ENCODE results near the gene HPSE2.

The HPSE2 gene

GRCh38 chr10:98924526-98924925 lies 311.1 kb downstream of the HPSE2 start:
- Histone ChIP-seq H3K36me3 (no peaks in the 10 kb centered on the region), H3K27ac (no peak overlapping the region), H3K4me3 (ENCODE audit: low read depth, low read length) (no peak overlapping the region), H3K27me3 (ENCODE audit: insufficient read depth, low read depth, severe bottlenecking) (no peaks in the 10 kb centered on the region), H3K9me3 (ENCODE audit: severe bottlenecking) (no peaks in the 10 kb centered on the region)
- no peak for DNase-seq
- no peak for TF ChIP-seq CTCF (IDR thresholded peaks at IDR 0.05; ENCODE audit: low read depth, low read length)

- Histone ChIP-seq H3K9me3 (ENCODE audit: severe bottlenecking) (no peaks in the 10 kb centered on the region), H3K36me3 (no peaks in the 10 kb centered on the region), H3K27me3 (ENCODE audit: insufficient read depth, low read depth, severe bottlenecking) (no peaks in the 10 kb centered on the region), H3K4me3 (ENCODE audit: low read depth, low read length) (no peak overlapping the region), H3K27ac (no peak overlapping the region)
- TF ChIP-seq CTCF (IDR thresholded peaks at IDR 0.05; ENCODE audit: low read depth, low read length) = no peak
- DNase-seq = no peak
These were observed 314.3 kb downstream of the HPSE2 start for GRCh38 chr10:98921316-98921715.

GRCh38 chr10:98920807-98921206 lies 314.8 kb downstream of the HPSE2 start:
- Histone ChIP-seq H3K4me3 (ENCODE audit: low read depth, low read length) (no peak overlapping the region), H3K9me3 (ENCODE audit: severe bottlenecking) (no peaks in the 10 kb centered on the region), H3K27ac (no peak overlapping the region), H3K36me3 (no peaks in the 10 kb centered on the region), H3K27me3 (ENCODE audit: insufficient read depth, low read depth, severe bottlenecking) (no peaks in the 10 kb centered on the region)
- no peak for TF ChIP-seq CTCF (IDR thresholded peaks at IDR 0.05; ENCODE audit: low read depth, low read length)
- no peak for DNase-seq

- Histone ChIP-seq H3K27ac (no peak overlapping the region), H3K9me3 (ENCODE audit: severe bottlenecking) (no peaks in the 10 kb centered on the region), H3K27me3 (ENCODE audit: insufficient read depth, low read depth, severe bottlenecking) (no peaks in the 10 kb centered on the region), H3K36me3 (no peaks in the 10 kb centered on the region), H3K4me3 (ENCODE audit: low read depth, low read length) (no peak overlapping the region)
- TF ChIP-seq CTCF (IDR thresholded peaks at IDR 0.05; ENCODE audit: low read depth, low read length) = no peak
- no peak for DNase-seq
These were observed 315.3 kb downstream of the HPSE2 start for GRCh38 chr10:98920360-98920759.

- Histone ChIP-seq H3K4me3 (ENCODE audit: low read depth, low read length) (no peak overlapping the region), H3K27ac (no peak overlapping the region), H3K36me3 (no peaks in the 10 kb centered on the region), H3K9me3 (ENCODE audit: severe bottlenecking) (no peaks in the 10 kb centered on the region), H3K27me3 (ENCODE audit: insufficient read depth, low read depth, severe bottlenecking) (no peaks in the 10 kb centered on the region)
- DNase-seq = no peak
- TF ChIP-seq CTCF (IDR thresholded peaks at IDR 0.05; ENCODE audit: low read depth, low read length) = no peak
These were observed 315.8 kb downstream of the HPSE2 start for GRCh38 chr10:98919899-98920298.

GRCh38 chr10:98917828-98918227 lies 317.8 kb downstream of the HPSE2 start:
- H3K27me3 ChIP-seq (ENCODE audit: insufficient read depth, low read depth, severe bottlenecking) = no peaks in the 10 kb centered on the region
- no peak overlapping the region for H3K4me3 ChIP-seq (ENCODE audit: low read depth, low read length)
- no peaks in the 10 kb centered on the region for H3K9me3 ChIP-seq (ENCODE audit: severe bottlenecking)
- H3K27ac ChIP-seq = no peak overlapping the region
- DNase-seq = no peak
- no peak for TF ChIP-seq CTCF (IDR thresholded peaks at IDR 0.05; ENCODE audit: low read depth, low read length)
- no peaks in the 10 kb centered on the region for H3K36me3 ChIP-seq

Data from WERI-Rb-1 (cell line).